Liver (tissue), 3 donors: ENCODE results near the gene LPAR2.

ENCODE experiments used
- CTCF ChIP-seq: fragments of 150-350 bp; IDR thresholded peaks from 2 replicates; pipeline ENCODE4 v1.5.1; 2017; ENCODE audit warnings: improper control_type of control experiment, low read depth, low read length; ENCODE audit not compliant: missing input control
- EGR1 ChIP-seq, 2 donors: IDR thresholded peaks; 2 replicates each; pipeline ENCODE4 v1.6.1; 2016 to 2018; ENCODE audit warnings: antibody characterized with exemption in 2 of 2, low read depth in 2 of 2
- HNF4G ChIP-seq: IDR thresholded peaks from 2 replicates; pipeline ENCODE4 v1.6.1; 2016; ENCODE audit warnings: antibody characterized with exemption
- donor health status: healthy.
- donor health status: healthy.

DNA sequence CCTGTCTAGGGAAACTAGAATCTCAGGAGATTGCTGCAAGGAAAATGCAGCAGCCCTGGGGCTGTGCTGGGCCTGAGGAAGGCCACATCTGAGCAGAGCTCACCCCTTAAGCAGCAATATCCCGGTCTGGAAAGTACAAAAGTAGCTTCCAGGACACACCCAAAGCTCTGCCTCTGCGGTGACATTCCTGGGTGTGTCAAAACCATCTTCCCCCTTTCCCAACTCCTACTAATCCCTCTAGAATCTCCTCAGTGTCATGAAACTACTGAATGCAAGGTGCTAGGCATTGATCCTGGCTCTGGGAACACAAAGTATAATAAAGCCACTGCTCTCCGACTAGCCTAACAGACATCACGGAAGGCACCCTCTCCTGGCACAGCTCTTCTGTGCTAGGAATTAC is 14.5 kb downstream of the LPAR2 start:
- TF ChIP-seq CTCF (no peak), EGR1 (IDR thresholded peaks at IDR 0.05; ENCODE audit: low read depth in 2 of 2) (no peak), HNF4G (no peak)
